CD4-positive, alpha-beta T cell treated with Interleukin-2 at 100 ng/mL for 4 hours (primary cell): ENCODE measurements around the gene TNFRSF8.

Source experiments
- DNase-seq: peaks from one replicate; pipeline ENCODE4 v3.0.0-alpha.2; 2020; ENCODE audit warnings: low spot score

TNFRSF8 gene

DNA sequence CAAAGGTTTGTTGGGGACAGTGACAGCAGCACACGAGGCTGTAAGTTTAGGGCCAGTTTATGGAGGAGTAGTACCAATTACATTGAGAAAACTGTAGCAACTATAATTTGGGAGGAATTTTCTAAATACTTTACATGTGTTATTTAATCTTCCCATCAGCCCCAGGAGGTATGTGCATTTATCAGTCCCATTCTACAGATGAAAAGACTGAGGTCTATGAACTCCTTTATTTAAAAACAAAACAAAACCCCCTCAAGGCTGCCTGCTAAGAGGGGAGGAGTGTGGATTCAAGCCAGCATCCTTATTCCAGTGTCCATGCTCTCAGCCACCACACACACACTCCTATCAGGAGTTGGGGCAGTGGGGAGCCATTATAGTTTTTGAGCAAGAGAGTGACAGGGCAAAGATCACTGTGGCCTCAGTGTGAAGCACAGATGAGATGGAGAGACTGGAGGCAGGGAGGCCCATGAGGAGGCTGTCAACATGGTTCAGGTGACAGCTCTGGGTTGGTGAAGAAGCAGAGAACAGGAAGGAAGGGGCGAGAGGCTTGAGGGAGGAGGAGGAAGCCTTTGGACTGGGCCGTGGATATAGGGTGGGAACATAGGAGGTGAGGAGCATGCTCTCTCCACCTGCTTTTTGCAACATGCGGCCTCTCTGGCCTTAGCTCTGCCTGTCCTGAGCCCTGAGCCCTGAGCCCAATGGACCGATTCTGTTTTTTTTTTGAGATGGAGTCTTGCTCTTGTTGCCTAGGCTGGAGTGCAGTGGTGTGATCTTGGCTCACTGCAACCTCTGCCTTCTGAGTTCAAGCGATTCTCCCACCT, 113.4 kb downstream of the TNFRSF8 start:
- no peak for DNase-seq

DNA sequence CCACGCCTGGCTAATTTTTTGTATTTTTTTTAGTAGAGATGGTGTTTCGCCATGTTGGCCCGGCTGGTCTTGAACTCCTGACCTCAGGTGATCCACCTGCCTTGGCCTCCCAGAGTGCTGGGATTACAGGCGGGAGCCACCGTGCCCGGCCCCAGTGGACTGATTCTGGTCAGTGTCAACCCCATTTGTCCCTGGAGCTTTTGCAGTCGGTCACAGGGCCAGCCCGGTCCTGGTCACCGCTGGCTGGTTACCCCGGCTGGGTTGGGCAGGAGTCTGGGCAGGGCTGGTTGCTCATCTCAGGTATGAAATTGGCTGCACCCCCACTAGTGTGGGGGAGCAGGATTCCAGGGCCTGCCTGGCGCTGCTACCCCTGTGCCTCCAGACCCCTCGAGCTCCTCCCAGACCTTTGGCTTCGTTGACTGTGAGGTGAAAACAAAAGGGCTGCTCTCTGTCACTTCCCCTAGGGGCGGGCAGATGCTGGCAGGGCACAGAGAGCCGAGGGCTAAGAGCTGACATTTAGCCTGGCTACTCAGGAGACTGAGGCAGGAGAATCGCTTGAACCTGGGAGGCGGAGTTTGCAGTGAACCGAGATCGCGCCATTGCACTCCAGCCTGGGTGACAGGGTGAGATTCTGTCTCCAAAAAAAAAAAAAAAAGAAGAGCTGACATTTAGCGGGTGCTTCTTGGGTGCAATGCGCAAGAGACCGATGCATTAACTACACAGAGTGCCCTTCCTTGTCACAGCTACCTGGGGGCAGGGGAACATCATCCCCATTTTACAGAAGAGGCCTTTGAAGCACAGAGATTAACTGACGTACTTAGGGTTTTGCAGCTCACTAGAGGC, 114.3 kb downstream of the TNFRSF8 start:
- peak; percentile 23 for DNase-seq

- DNase-seq: peak; percentile 97
Measured at GRCh38 chr1:12177999-12178441, 114.9 kb downstream of the TNFRSF8 start.

DNA sequence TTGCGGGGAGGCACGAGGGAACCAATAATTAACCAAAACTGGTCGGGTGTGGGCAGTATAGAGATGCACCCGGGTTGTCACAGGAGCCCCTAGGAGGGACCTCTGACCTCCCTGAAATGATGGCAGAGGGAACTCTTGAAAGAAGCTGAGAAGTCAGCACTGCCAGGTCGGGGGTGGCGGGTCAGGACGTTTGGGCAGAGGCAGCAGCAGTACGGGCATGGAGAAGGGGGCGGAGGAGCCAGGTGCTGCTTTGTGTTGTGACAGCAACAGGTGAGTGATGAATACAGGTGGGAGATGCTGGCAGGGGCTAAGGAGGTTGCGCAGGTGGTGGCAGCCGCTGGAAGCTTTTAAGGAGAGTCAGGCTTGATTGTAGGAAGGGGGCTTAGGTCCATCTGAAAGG, 115.4 kb downstream of the TNFRSF8 start:
- DNase-seq: no peak

DNA sequence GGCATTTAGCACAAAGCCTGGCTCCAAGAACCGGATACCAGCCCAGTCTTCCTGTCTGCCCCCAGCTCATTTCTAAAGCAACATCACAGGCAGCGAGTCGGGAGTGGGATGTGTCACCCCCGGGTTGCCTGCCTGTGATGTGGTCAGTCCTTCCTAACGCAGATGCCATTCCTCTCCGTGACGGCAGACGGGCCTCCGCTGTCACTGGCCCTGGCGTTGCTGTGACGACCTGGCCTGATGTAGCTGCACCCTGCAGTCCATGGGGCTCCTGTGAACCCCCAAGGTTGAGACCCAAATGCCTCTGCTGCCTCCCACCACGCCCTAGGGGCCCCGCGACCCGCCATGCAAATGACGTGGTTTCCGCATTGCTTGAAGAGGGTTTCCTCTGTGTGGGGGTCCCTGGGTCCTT, 116.0 kb downstream of the TNFRSF8 start:
- DNase-seq: peak; percentile 88

GRCh38 chr1:12179676-12180075, 116.6 kb downstream of the TNFRSF8 start:
- no peak for DNase-seq

DNA sequence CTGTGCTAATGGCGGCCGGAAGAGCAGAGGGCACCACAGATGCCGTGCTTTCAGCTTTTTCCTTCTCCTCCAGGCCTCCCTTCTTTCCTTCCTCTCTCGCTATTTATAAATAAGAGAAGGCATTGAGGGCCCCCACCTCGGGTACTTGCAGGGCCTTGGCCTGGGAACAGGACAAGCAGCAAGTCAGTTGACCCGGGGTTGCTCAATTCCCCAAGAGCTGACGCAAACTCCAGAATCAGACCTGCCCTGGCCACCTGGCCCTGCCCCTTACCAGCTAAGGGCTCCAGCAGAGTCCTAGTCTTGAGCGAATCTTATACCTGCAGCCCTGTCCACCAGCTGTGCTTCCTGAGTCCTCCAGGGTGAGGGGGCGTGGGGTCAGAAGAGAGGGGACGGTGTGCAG, 117.2 kb downstream of the TNFRSF8 start:
- DNase-seq: no peak

DNA sequence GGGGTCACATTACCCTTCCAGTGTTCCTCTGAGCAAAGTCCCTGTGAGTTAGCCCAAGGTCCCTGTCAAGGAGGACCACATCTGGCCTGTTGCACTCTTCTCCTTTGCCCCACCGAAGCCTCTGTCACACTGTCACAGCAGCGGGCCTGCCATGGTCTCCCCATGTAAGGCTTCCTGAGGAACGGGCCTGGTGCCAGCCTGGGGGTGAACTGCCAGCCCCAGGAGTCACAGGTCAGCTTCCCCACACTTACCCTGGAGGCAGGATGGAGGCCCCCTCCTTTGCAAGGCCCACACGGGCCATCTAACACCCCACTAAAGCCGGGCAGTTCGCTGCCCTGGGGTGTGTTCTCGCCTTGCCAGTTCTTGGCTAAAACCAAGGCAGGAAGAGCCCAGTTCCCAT, 117.8 kb downstream of the TNFRSF8 start:
- no peak for DNase-seq

GRCh38 chr1:12181568-12181967, 118.5 kb downstream of the TNFRSF8 start:
- no peak for DNase-seq

DNA sequence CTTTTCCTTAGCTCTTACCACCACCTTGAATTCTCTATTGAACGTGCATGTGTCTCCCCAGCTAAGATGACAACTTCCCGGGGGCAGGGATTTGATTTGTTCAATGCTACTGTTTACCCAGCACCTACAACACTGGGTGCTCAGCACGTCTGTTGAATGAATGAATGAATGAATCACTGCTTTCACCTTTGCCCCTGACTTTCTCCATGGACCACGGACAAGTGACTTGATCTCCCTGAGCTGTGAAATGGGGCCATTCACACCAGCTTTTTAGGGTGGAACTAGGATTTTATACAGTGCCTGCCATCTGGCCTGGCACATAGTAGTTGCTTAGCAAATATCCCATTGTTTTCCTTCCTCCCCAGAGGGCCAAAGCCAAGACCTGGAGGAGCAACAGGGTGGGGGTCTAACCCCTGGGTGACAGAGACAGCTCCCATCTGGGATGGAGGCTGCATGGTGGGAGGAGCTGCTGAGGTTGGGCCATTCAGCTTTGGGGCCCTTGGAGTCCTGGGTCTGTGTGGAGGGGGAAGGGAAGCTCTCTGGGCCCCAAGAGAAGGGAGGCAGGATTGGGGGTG, 119.4 kb downstream of the TNFRSF8 start:
- no peak for DNase-seq

DNA sequence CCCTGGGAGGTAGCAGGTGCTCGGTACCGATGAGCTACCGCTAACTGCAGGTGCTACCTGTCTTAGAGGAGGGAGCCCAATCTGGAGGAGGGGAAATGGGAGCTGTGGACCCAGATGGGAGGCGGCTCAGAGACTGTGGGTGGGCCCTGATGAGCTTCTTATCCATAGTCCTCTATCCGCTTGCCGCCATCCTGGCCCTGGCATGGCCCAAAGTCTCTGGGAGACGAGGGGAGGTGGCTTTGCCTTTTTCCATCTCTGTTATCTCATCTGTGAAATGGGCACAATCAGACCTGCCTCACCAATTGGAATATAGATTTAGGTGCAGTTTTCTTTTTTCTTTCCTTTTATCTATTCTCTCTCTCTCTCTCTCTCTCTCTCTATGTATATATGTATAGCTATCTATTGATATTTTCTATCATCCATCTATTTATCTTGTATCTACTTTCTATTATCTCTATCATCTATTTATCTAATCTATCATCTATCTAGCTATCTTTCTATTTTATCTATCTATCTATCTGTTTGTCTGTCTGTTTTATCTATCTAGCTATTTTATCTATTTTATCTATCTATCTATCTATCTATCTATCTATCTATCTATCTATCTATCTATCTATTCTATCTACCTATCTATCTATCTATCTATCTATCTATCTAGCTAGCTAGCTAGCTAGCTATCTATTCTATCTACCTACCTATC, 120.1 kb downstream of the TNFRSF8 start:
- DNase-seq: no peak

- DNase-seq: no peak
Measured at GRCh38 chr1:12184008-12184681, 121.0 kb downstream of the TNFRSF8 start.

DNA sequence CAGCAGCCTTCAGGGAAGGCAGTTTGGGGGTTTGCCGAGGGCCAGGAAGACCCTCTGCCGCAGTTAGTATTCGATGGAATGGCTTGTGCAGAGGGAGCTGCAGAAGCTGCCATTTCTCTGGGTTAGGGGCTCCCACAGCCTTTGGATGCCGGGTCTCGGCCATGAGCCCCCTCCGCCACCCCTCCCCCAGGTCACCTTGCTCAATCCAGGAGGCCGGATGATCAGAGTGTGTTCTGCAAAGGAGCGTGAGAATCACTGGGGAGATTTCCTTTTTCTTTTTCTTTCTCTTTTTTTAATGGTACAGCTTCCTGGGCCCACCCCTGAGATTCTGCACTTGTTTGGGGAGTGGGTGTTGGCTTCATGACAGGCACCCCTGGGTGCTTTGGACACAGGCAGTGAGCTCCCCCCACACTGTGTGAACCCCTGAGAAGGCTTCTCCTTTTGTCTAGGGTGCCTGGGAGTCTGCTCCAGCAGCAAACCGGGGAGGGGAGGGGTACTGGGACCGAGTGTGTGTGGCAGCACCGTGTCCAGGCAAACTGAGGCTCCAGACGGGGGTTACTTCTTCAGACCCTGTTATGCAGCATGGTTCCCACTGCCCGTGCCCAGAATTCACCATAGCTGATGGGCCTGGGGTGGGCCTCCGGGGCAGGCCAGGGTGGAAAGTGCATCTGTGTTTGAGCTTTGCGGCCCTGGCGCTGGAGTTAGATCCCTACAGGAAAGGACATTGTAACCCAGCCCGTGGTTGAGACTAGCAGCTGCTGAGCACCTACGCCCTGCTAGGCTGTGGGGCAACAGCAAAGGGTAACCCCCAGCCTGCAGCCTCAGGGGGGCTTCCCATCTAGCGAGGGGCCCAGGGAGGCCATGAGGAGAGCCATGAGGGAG, 122.2 kb downstream of the TNFRSF8 start:
- DNase-seq: no peak

DNA sequence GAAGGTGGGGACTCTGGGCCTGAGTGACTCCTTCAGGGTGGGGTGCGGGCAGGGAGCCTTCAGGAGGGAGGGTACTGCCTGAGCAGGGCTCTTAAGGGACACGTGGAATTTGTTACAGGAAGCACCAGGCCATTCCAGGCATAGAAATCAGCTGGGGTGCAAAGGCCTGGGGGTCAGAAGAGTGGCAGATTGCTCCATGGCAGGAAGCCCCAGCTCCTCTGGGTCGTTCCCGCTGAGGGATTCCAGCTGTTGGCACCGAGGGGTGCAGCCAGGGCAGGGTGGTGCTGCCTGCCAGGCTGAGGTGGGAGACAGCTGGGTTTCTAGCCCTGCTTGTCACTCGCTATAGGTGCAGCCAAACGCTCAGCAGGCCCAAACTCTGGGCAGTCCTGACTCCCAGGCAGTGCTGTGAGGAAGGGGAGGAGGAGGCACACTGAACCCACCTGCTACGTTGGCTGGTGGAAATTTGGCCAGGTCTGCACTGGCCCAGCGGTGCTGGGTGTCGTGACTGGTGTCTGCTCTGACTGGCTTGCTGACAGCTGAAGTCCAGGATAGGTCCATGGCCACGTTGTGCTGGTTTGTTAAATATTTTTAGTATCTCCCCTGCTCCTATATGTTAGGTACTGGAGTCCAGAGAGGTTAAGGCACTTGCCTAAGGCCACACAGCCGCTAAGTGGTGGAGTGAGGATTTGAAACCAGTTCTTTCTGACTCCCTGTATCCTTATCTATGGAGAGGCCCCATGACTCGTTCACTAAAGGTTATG, 123.0 kb downstream of the TNFRSF8 start:
- DNase-seq: no peak

DNA sequence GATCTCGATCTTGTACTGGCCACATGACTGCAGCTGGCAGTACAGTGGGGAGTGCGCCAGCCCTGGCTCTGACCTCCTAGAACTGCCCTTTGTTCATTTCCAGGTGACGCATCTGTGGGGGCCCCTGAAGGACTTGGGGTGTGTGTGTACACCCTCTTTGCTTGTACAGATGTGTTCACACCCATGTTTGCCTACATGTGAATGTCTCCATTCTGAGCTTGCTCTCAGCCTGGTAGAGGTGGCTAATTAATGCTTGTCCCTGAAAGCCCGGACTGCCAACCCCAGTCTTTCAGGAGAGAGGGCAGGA, 123.5 kb downstream of the TNFRSF8 start:
- no peak for DNase-seq

GRCh38 chr1:12188115-12188514, 125.0 kb downstream of the TNFRSF8 start:
- no peak for DNase-seq

GRCh38 chr1:12188657-12189327, 125.7 kb downstream of the TNFRSF8 start:
- no peak for DNase-seq

GRCh38 chr1:12189328-12189682, 126.2 kb downstream of the TNFRSF8 start:
- no peak for DNase-seq

- no peak for DNase-seq
Measured at GRCh38 chr1:12191242-12192032, 128.3 kb downstream of the TNFRSF8 start.
